Measurements from ENCODE around the gene SORT1. TPM values are rescaled to one million over a fixed set of nuclear protein-coding genes. Genes with fewer than 3 reads are reported as not detected.

SORT1 gene
- total RNA-seq, 2 experiments from 2014 or later, result 21.8 to 45.5 TPM

- ChIA-PET CTCF (ENCODE audit: unreplicated experiment) (interaction anchor here (0.5 to 2.6 kb wide), 7 partner anchors 116 to 531 kb away, joined by 3 to 12 read pairs (median 3); partner anchors contain the start of gene PSRC1), POLR2A (interaction anchor here (0.6 to 6.4 kb wide), 9 partner anchors 11 to 299 kb away, joined by 3 to 55 read pairs (median 6); partner anchors contain the start of gene PSRC1)
- intact Hi-C loops (cut with micrococcal nuclease; ENCODE audit: unreplicated experiment), result loop anchor here (1.0 to 10.0 kb wide), 7 partner anchors 56 to 294 kb away; partner anchors contain the start of gene PSRC1
- peak overlapping the region; percentile 87 for H3K4me2 ChIP-seq (ENCODE audit: low read length)
- no TSS peak for BruUV-seq (replicated peaks)
- peak overlapping the region; percentile 29 for H3K27ac ChIP-seq (ENCODE audit: low read depth, low read length, poor library complexity, severe bottlenecking)
- H3K36me3 ChIP-seq (ENCODE audit: insufficient read depth, low read length), result peaks cover 41% of the 10 kb centered on the region
- H3K4me1 ChIP-seq (ENCODE audit: insufficient read depth, low read length, poor library complexity, severe bottlenecking), result peaks cover 44% of the 10 kb centered on the region
- no peak for TF ChIP-seq CTCF (conservative IDR thresholded peaks at IDR 0.05; ENCODE audit: low read length)
- no peak for TF ChIP-seq EZH2phosphoT487 (IDR thresholded peaks at IDR 0.05; ENCODE audit: borderline replicate concordance, low read depth, low read length)
- DNase-seq (ENCODE audit: low spot score), result no peak
- peak overlapping the region; percentile 81; the same call in 1 of the 2 replicates for H2AFZ ChIP-seq (ENCODE audit: low read length)
- no peaks in the 10 kb centered on the region for H3K9me3 ChIP-seq (ENCODE audit: low read length)
- H3K9me2 ChIP-seq (ENCODE audit: insufficient read depth, low read length), result no peaks in the 10 kb centered on the region
- peaks cover 6% of the 10 kb centered on the region; the same call in 1 of the 2 replicates for H4K20me1 ChIP-seq (ENCODE audit: insufficient read depth, low read length)
- H3K79me2 ChIP-seq (ENCODE audit: insufficient read depth, low read depth, low read length), result peaks cover 36% of the 10 kb centered on the region; the same call in 1 of the 2 replicates
- peak overlapping the region; percentile 84 for H3K4me3 ChIP-seq (ENCODE audit: low read depth, low read length, poor library complexity, severe bottlenecking)
These were observed 866 bp upstream of the SORT1 start for GRCh38 chr1:109398343-109399225.

- ChIA-PET POLR2A (interaction anchor here (0.7 to 6.4 kb wide), 8 partner anchors 10 to 184 kb away, joined by 3 to 55 read pairs (median 5); partner anchors contain the start of genes ATXN7L2, PSRC1 and SARS1), CTCF (ENCODE audit: unreplicated experiment) (interaction anchor here (0.6 to 2.6 kb wide), 3 partner anchors 114 to 120 kb away, joined by 4 to 12 read pairs (median 5); partner anchors contain the start of gene PSRC1)
- DNase-seq (ENCODE audit: low spot score), result peak; percentile 44
- no peaks in the 10 kb centered on the region for H3K9me3 ChIP-seq (ENCODE audit: low read length)
- peak overlapping the region; percentile 87 for H3K4me2 ChIP-seq (ENCODE audit: low read length)
- peak overlapping the region; percentile 7; the same call in 1 of the 2 replicates for H2AFZ ChIP-seq (ENCODE audit: low read length)
- H3K9me2 ChIP-seq (ENCODE audit: insufficient read depth, low read length), result no peaks in the 10 kb centered on the region
- H3K27ac ChIP-seq (ENCODE audit: low read depth, low read length, poor library complexity, severe bottlenecking), result peak overlapping the region; percentile 39
- peaks cover 59% of the 10 kb centered on the region for H3K4me1 ChIP-seq (ENCODE audit: insufficient read depth, low read length, poor library complexity, severe bottlenecking)
- peaks cover 51% of the 10 kb centered on the region; the same call in 1 of the 2 replicates for H3K79me2 ChIP-seq (ENCODE audit: insufficient read depth, low read depth, low read length)
- H4K20me1 ChIP-seq (ENCODE audit: insufficient read depth, low read length), result peaks cover 6% of the 10 kb centered on the region; the same call in 1 of the 2 replicates
- H3K4me3 ChIP-seq (ENCODE audit: low read depth, low read length, poor library complexity, severe bottlenecking), result peak overlapping the region; percentile 84
- intact Hi-C loops (cut with micrococcal nuclease; ENCODE audit: unreplicated experiment), result loop anchor here (5.0 to 10.0 kb wide), 3 partner anchors 55 to 292 kb away; no protein-coding TSS in a partner anchor
- TSS peak; percentile 47 for BruUV-seq (replicated peaks)
- H3K36me3 ChIP-seq (ENCODE audit: insufficient read depth, low read length), result peaks cover 27% of the 10 kb centered on the region; the same call in 1 of the 2 replicates
- TF ChIP-seq CTCF (conservative IDR thresholded peaks at IDR 0.05; ENCODE audit: low read length) (no peak), EZH2phosphoT487 (IDR thresholded peaks at IDR 0.05; ENCODE audit: borderline replicate concordance, low read depth, low read length) (no peak)
These were observed 692 bp downstream of the SORT1 start for GRCh38 chr1:109396871-109397580.
